NOMO-1 treated with dmso at 0.1 percent for 144 hours (cell line): ENCODE data around the gene THEMIS.
"Not testable (repeated sequence)": the region's sequence is repeated elsewhere in the genome, so short reads cannot be mapped to it uniquely, and the experiment has no call there.

ENCODE experiments used
- DNase-seq: peaks from one replicate; lab custom pipeline; 2025; ENCODE audit not compliant: unreplicated experiment; lab: John Stamatoyannopoulos, UW

THEMIS gene

GRCh38 chr6:127900935-127901334 lies at the start of gene THEMIS:
Gene THEMIS (minus strand): TSS chr6:127901058. CDS start chr6:127900932, 126 bp downstream.
- DNase-seq: no peak

- no peak for DNase-seq
Observed at GRCh38 chr6:127949251-127949650, 48.4 kb upstream of the THEMIS start.

DNA sequence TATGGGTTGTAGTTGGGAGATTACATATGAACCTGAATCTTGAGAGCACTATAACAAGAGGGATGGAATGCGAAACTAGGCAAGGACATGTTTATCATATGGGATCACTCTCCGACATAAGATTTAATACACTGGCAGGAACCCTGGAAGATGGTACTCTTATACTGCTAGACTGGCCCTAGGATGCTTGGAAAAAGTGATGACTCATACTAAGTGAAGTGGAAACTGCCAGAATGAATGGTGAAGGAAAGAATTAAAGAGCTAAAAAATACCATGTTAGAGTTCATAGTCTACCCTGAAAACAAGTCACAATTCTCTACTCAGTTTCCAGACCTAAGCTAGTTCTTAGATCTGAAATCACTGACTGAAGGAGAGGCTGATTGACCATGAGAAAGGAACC lies 45.5 kb upstream of the THEMIS start:
- no peak for DNase-seq

- no peak for DNase-seq
Observed at GRCh38 chr6:127945434-127946097, 44.7 kb upstream of the THEMIS start.

GRCh38 chr6:127941228-127941627 lies 40.4 kb upstream of the THEMIS start:
- DNase-seq: no peak

DNA sequence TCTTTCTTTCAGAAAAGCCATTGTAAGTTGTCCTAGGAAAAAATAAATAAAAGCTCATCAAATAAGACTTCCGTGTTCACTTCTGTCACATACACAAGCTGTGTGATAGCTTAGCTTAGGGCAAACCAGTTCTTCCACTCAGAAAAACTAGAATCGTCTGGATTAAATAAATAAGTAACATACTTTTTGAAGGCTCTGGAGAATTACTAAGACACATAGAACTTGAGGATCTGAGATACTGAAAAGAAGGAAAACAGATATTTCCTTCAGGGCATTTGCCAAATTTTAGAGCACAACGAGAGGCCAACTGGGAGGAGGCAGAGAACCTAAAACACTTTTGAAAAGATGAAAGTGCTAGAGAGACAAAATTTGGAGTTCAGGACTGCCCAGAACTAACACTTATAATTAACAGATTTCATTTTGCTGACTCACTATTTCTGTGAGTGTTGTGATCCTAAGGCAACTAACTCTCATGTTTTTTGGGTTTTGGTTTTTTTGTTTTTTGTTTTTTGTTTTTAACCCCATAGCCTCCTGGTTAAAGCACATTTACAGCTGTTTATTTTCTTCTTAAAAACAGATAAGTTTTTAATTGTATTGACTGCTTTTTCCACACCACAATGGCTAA lies 38.7 kb upstream of the THEMIS start:
- no peak for DNase-seq

- DNase-seq: no peak
Observed at GRCh38 chr6:127938701-127939100, 37.8 kb upstream of the THEMIS start.

DNA sequence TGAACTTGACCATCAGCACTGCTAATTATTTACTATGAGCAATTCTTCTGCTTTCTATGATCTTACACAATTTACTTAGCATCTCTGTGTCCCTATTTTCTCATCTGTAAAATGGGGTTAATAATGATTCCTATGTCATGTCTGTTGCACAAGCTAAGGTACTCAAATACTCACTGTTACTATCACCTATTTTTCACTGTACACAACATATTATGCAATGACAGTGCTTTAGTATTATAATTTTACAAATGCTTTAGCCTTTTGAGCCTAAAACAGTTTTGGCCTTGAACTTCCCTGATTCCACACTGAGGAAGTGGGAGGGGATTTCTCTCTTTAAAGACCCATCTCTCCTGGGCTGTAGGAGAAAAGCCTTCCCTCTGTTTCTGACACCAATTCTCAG lies 36.9 kb upstream of the THEMIS start:
- DNase-seq: no peak

DNA sequence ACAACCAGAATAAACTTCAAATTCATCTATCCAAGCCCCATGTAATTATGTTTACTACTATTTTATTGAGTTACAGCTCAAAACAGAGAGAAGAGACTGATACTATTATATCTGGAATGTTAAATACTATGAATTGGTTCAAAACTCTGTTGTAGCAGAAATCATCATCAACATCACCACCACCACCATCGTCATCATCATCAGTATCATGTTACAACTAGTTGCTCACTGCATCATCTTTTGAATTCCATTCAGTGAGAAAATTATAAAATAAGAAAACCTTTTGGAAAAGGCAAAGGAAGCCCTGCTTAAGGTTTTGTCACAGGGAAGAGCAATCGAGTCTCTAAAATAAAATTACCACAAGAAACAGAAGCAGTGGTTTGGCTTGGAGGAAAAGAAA lies 36.2 kb upstream of the THEMIS start:
- no peak for DNase-seq

DNA sequence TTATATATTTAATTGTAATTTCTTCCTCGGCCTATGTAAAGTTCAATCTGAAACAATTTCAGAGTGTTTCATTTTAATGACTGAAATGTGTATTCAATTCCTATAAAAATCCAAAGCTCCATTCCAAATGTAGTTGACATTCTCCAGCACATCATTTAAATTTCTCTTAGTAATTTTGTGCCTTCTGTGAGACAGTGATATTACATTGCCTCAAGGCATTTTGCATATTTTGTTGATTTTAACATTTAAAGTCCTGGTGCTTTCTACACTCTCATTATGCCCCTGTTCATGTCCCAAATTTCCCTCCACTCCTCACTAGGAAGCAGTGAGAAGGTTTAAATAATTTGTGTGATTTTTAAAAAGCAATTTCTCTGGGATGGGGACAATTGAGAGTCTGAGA lies 34.1 kb upstream of the THEMIS start:
- no peak for DNase-seq

GRCh38 chr6:127933852-127934840 lies 33.3 kb upstream of the THEMIS start:
- DNase-seq: no peak

- no peak for DNase-seq
Observed at GRCh38 chr6:127933137-127933536, 32.3 kb upstream of the THEMIS start.

- no peak for DNase-seq
Observed at GRCh38 chr6:127932708-127933107, 31.9 kb upstream of the THEMIS start.

- DNase-seq: not testable (repeated sequence)
Observed at GRCh38 chr6:127926441-127926840, 25.6 kb upstream of the THEMIS start.

- no peak for DNase-seq
Observed at GRCh38 chr6:127924440-127924839, 23.6 kb upstream of the THEMIS start.

- DNase-seq: no peak
Observed at GRCh38 chr6:127924031-127924430, 23.2 kb upstream of the THEMIS start.

GRCh38 chr6:127923135-127923534 lies 22.3 kb upstream of the THEMIS start:
- no peak for DNase-seq

DNA sequence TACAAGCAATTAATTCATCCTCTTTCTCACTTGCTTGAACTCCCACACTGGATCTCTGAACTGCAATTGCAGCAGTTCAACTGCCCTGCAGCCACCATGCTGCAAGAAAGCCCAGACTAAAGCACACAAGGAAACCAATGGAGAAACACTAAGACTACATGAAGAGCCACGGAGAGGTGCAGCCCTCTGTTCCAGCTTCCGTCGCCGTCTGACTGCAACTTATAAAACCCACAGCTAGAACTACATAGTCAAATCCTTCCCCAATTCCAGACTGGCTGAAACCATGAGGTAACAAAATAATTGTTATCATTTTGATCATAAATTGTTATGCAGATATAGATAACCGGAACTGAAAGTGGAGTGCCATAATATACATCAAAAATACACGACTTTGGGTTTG lies 21.1 kb upstream of the THEMIS start:
- no peak for DNase-seq

DNA sequence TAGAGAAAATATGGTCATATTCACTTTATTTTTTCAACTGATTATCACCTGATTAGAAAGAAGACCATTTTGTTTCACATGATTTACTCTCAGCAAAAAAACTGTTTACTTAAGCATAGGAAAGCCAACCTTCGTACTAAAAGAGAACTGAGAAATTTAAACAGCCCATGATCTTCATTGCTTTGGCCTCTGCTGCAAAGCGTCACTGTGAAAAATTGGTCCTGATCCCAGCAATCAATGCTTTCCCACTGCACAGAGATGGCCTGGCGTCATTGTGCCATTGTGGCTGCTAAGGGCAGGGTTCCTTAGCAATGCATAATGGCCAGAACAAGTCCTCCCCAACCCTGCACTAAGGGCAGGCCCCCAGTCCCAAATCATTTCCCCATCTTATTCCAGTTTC lies 19.9 kb upstream of the THEMIS start:
- DNase-seq: no peak

DNA sequence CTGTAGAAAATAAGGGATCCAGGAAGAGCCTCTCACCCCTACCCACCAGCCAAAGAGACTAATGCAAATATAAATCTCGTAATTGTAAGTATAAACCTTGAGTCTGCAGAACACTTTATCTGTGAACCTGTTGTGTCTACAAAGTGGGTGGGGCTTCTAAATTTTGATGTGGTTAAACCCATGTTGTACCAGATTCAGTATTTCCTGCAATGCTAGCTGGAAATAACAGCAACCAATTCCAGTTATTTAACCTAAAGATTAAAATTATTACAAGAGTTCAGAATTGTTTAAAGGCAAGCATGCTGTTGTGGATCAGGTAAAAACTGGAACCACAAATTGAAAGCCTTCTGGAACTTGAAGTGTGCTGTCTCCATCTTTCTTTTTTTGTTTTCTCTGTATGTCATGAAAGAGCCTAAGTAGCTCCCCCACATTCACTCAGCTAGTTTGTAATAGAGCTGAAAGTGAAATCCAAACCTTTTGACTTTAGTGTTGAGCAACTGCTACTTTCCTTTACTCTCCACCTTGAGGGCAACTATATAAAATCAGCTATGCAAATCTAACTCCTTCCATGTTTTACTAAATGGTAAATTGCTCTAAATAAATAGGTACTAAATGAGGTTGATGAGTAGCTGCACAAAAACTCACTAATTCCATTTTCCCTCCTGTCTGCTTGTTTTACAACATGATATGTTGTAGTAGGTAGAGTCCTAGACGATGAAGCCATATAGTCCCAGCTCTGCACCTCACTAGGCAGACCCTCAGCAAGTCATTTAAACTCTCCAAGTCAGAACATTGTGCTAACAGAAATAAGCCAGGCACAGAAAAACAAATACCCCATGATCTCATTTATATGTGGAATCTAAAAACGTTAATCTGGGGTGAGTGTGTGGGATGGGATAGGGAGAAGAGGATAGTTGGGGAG lies 17.9 kb upstream of the THEMIS start:
- no peak for DNase-seq

GRCh38 chr6:127917766-127918165 lies 16.9 kb upstream of the THEMIS start:
- DNase-seq: no peak
